HFF-Myc (cell line): ENCODE measurements around the gene C11orf68.

ENCODE experiments used
- DNase-seq: peaks from one replicate; pipeline ENCODE4 v3.0.0-alpha.2; 2011; ENCODE audit warnings: low read depth; ENCODE audit errors: extremely low read depth
- H3K4me3 ChIP-seq: replicated peaks from 2 replicates; pipeline ENCODE4 v1.5.1; 2011; ENCODE audit warnings: low read depth, mild to moderate bottlenecking, control low read depth, low read length
- CTCF ChIP-seq: IDR thresholded peaks from 2 replicates; pipeline ENCODE4 v1.5.1; 2012; ENCODE audit warnings: mild to moderate bottlenecking, low read depth, low read length, control low read depth; ENCODE audit errors: missing control alignments

C11orf68 gene

GRCh38 chr11:65919573-65920371 lies 910 bp upstream of the C11orf68 start:
- no peak for TF ChIP-seq CTCF
- DNase-seq, result no peak
- H3K4me3 ChIP-seq, result peak overlapping the region; percentile 78

- TF ChIP-seq CTCF, result no peak
- peak; percentile 82 for DNase-seq
- peak within 1 kb of the TSS; percentile 99 for H3K4me3 ChIP-seq
These were observed 295 bp upstream of the C11orf68 start, which contains the start of gene DRAP1 for GRCh38 chr11:65919141-65919572. TSS of gene DRAP1 (plus strand) at chr11:65919426. CDS start at chr11:65919502, 76 bp downstream.

- TF ChIP-seq CTCF, result no peak
- peak overlapping the region; percentile 99 for H3K4me3 ChIP-seq
- DNase-seq, result no peak
These were observed 1.2 kb downstream of the C11orf68 start for GRCh38 chr11:65917434-65918210.

- TF ChIP-seq CTCF, result no peak
- H3K4me3 ChIP-seq, result peak overlapping the region; percentile 99
- no peak for DNase-seq
These were observed 1.8 kb downstream of the C11orf68 start for GRCh38 chr11:65917077-65917433.

- DNase-seq, result no peak
- peak overlapping the region; percentile 99 for H3K4me3 ChIP-seq
- no peak for TF ChIP-seq CTCF
These were observed 2.5 kb downstream of the C11orf68 start for GRCh38 chr11:65916391-65916790.

GRCh38 chr11:65915821-65916251 lies 3.0 kb downstream of the C11orf68 start:
- peak overlapping the region; percentile 99 for H3K4me3 ChIP-seq

More at GRCh38 chr11:65915821-65916251, 3.0 kb downstream of the C11orf68 start:
- DNase-seq, result peak; percentile 94
- no peak for TF ChIP-seq CTCF
